Calu3 (cell line): ENCODE results near the gene PPARA. TPM values are rescaled to one million over a fixed set of nuclear protein-coding genes. Genes with fewer than 3 reads are reported as not detected.

Source experiments
- BruUV-seq: library from RNA; stranded (reverse); fragments of 400-500 nt; replicated peaks from 2 replicates; lab custom pipeline; 2021; lab: Mats Ljungman, UMichigan
- CTCF ChIA-PET: fragments of 300-600 bp; sonication (Branson Sonifier 250); formaldehyde crosslinking; loops from one replicate; lab custom pipeline; 2022; ENCODE audit warnings: antibody characterized with exemption; lab: Charles Lee
- DNase-seq: peaks from one replicate; pipeline ENCODE4 v3.0.0; 2022
- H3K27ac Mint-ChIP-seq: one replicate; pipeline ENCODE4 v1.8.0; 2022; ENCODE audit warnings: mixed read lengths; ENCODE audit not compliant: unreplicated experiment
- H3K27me3 Mint-ChIP-seq: one replicate; pipeline ENCODE4 v1.8.0; 2022; ENCODE audit warnings: mixed read lengths; ENCODE audit not compliant: unreplicated experiment
- H3K36me3 Mint-ChIP-seq: one replicate; pipeline ENCODE4 v1.8.0; 2022; ENCODE audit warnings: mild to moderate bottlenecking, moderate library complexity, mixed read lengths; ENCODE audit not compliant: insufficient read depth, unreplicated experiment
- H3K4me1 Mint-ChIP-seq: one replicate; pipeline ENCODE4 v1.8.0; 2022; ENCODE audit warnings: mild to moderate bottlenecking, low read depth, mixed read lengths; ENCODE audit not compliant: unreplicated experiment
- H3K4me3 Mint-ChIP-seq: one replicate; pipeline ENCODE4 v1.8.0; 2022; ENCODE audit warnings: mild to moderate bottlenecking, low read depth, moderate library complexity, mixed read lengths; ENCODE audit not compliant: unreplicated experiment
- H3K9me3 Mint-ChIP-seq: one replicate; pipeline ENCODE4 v1.8.0; 2022; ENCODE audit warnings: low read depth, mixed read lengths; ENCODE audit not compliant: unreplicated experiment
- intact Hi-C: fragments of 100-400 bp; cut with micrococcal nuclease; formaldehyde crosslinking; loops from one replicate; pipeline ENCODE4 v1.10.0; 2022; ENCODE audit not compliant: unreplicated experiment
- total RNA-seq: library from RNA; stranded (reverse); gene quantifications from 2 replicates; pipeline ENCODE4 v1.2.3, GENCODE V29; 2022
- TF ChIP-seq, protein P1 (sequence below): fragments of 200-600 bp; IDR thresholded peaks from one replicate; pipeline ENCODE4 v1.8.0; 2022; ENCODE audit warnings: antibody characterized with exemption; ENCODE audit not compliant: unreplicated experiment

Gene PPARA
- total RNA-seq, 1 experiment from 2014 or later, result 22.7 TPM

DNA sequence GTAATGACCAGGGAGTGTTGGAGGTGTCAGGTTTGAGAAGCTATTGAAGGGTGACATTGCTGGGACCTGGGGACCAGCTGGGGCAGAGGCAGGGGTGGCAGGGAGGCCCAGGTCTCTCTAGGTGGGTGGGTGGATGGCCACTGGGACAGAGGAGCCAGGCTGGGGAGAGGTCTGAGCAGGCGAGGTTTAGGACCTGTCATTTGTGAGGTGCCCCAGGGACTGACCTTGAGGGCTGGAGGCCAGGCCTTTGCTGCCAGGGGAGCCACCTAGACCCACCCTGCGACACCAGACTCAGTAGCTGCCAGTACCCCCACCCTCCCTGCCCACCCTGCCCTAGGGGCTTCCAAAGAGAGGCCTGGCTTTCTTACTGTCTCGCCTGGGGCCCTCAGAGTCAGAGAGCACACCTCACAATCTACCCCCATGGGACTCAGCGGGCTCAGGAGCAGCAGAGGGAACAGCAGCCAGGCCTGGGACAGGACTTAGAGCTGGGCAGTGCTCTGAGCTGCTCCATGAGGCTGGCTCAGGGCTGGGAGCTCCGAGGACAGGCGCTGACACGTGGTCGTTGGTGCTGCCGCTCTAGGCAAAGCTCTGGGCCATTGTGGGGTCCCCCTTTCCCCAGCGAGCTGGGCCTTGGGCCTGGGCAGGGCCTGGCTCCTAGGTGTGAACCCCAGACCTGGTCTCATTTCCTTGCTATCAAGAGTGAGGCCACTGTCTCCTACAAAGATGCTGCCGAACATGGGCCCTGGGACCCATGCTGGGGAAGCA lies 28.6 kb upstream of the PPARA start:
- Mint-ChIP-seq H3K9me3 (no peaks in the 10 kb centered on the region), H3K36me3 (peaks cover 35% of the 10 kb centered on the region), H3K4me1 (peaks cover 11% of the 10 kb centered on the region), H3K4me3 (no peak overlapping the region), H3K27ac (peak overlapping the region; percentile 5), H3K27me3 (peaks cover 7% of the 10 kb centered on the region)
- intact Hi-C loops, result loop anchor here (1.0 to 5.0 kb wide), 2 partner anchors 193 to 421 kb away; no protein-coding TSS in a partner anchor
- no TSS peak for BruUV-seq
- no peak for DNase-seq
- TF ChIP-seq, protein P1, sequence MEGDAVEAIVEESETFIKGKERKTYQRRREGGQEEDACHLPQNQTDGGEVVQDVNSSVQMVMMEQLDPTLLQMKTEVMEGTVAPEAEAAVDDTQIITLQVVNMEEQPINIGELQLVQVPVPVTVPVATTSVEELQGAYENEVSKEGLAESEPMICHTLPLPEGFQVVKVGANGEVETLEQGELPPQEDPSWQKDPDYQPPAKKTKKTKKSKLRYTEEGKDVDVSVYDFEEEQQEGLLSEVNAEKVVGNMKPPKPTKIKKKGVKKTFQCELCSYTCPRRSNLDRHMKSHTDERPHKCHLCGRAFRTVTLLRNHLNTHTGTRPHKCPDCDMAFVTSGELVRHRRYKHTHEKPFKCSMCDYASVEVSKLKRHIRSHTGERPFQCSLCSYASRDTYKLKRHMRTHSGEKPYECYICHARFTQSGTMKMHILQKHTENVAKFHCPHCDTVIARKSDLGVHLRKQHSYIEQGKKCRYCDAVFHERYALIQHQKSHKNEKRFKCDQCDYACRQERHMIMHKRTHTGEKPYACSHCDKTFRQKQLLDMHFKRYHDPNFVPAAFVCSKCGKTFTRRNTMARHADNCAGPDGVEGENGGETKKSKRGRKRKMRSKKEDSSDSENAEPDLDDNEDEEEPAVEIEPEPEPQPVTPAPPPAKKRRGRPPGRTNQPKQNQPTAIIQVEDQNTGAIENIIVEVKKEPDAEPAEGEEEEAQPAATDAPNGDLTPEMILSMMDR, result no peak
- CTCF ChIA-PET, result interaction anchor here (0.6 to 1.1 kb wide), 6 partner anchors 39 to 193 kb away, joined by 3 to 6 read pairs (median 3); no protein-coding TSS in a partner anchor

DNA sequence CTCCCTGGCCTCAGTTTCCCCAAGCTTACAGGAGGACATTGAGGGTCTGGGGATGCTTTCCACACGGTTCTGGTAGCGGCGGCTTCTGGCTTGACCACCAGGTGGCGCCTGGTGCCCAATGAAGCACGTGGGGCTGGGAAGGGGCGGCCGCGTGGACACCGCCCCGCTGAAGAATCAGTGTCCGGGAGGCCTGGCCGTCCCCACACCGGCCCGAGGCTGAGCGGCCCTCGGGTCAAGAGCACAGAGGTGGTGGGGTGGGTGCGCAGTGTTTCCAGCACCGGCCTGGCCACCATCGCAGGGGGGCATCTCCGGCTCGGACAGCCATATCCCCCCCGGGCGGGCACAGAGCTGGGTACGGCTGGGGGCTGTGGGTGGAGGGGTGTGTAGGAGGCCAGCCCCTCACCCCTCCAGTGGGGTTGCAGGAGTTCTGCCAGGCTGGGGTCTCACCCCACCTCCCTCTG lies 27.8 kb upstream of the PPARA start:
- intact Hi-C loops, result loop anchor here (1.0 to 5.0 kb wide), 2 partner anchors 192 to 420 kb away; no protein-coding TSS in a partner anchor
- no peak overlapping the region for H3K27ac Mint-ChIP-seq
- H3K27me3 Mint-ChIP-seq, result peaks cover 7% of the 10 kb centered on the region
- H3K4me3 Mint-ChIP-seq, result no peak overlapping the region
- no TSS peak for BruUV-seq
- H3K9me3 Mint-ChIP-seq, result no peaks in the 10 kb centered on the region
- CTCF ChIA-PET, result interaction anchor here (0.6 to 1.1 kb wide), 3 partner anchors 180 to 192 kb away, joined by 3 to 6 read pairs (median 3); no protein-coding TSS in a partner anchor
- peaks cover 39% of the 10 kb centered on the region for H3K36me3 Mint-ChIP-seq
- H3K4me1 Mint-ChIP-seq, result peaks cover 8% of the 10 kb centered on the region
- DNase-seq, result peak; percentile 83
- TF ChIP-seq, protein P1, result peak; percentile 97

DNA sequence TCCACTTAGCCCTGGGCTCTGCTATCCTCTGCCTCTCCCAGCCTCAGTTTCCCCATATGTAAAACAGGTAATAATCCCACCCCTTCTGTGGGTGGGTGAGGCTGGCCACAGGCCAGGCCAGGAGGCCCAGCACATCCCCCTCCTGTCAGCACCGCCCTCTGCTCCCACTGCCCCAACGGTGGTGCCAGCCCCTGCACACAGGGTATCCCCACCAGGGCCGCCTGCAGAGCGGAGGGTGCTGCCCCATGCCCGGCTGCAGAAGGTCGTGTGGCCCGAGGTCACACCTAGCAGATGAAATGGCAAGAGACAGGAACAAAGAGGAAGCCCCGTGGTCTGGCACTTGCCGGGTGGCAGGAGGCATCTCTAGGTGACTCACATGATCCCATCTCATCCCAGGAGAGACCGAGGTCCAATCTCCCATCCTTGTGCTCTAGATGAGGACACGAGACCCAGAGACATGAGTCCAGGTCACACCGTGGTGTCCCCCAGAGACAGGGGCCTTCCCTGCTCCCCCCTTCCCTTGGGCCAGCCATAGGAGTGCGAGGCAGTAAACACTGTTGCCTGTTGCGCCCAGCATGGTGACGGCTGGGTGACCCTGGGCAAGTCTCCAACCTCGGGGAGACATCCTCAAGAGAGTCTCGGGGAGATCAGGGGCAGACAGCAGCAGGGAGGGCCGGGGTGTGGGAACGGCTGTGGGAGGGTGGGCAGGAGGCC lies 27.2 kb upstream of the PPARA start:
- H3K4me1 Mint-ChIP-seq, result peaks cover 8% of the 10 kb centered on the region
- no TSS peak for BruUV-seq
- peaks cover 7% of the 10 kb centered on the region for H3K27me3 Mint-ChIP-seq
- no peak for DNase-seq
- CTCF ChIA-PET, result no interaction called here
- no peaks in the 10 kb centered on the region for H3K9me3 Mint-ChIP-seq
- H3K4me3 Mint-ChIP-seq, result no peak overlapping the region
- H3K36me3 Mint-ChIP-seq, result peaks cover 37% of the 10 kb centered on the region
- intact Hi-C loops, result loop anchor here (1.0 to 5.0 kb wide), 2 partner anchors 191 to 419 kb away; no protein-coding TSS in a partner anchor
- H3K27ac Mint-ChIP-seq, result no peak overlapping the region
- TF ChIP-seq, protein P1, result no peak

DNA sequence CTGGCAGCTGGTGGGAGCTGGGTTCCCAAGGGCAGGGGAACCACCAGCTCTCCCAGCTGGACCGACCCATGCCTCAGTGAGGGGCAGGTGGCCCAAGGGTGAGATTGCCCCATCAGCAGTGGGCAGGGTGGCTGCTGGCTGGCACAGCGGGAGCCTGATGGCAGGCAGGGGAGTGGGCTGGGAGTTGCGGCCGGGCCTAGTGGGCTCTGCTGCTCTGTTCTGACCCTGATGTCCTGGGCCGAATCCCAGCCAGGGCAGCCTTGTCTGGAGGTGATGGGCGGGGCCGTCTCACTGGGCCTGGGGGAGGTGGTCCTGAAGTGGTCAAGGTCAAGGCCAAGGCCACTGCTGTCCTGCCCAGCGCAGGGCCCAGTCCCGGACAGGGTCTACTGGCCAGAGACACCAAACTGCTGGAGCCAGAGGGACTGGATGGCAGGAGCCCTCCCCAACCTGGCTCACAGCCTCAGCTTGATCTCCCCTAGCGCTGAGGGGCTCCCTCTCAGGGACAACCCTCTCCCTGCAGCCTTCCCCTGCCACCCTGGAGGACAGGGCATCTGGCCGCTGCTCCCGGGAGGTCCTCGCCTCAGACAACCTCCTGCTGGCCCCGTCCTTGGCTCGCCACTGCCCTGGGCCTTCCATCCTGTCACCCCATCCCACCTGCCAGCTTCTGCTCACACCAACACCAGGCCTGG lies 26.5 kb upstream of the PPARA start:
- TF ChIP-seq, protein P1, result no peak
- intact Hi-C loops, result loop anchor here (5.0 kb wide), 1 partner anchor 418 kb away; no protein-coding TSS in a partner anchor
- peaks cover 8% of the 10 kb centered on the region for H3K4me1 Mint-ChIP-seq
- no TSS peak for BruUV-seq
- CTCF ChIA-PET, result no interaction called here
- peaks cover 30% of the 10 kb centered on the region for H3K36me3 Mint-ChIP-seq
- no peaks in the 10 kb centered on the region for H3K9me3 Mint-ChIP-seq
- no peak overlapping the region for H3K4me3 Mint-ChIP-seq
- DNase-seq, result no peak
- H3K27ac Mint-ChIP-seq, result no peak overlapping the region
- peaks cover 7% of the 10 kb centered on the region for H3K27me3 Mint-ChIP-seq
